ENCODE measurements around the gene ARAP1.

Gene ARAP1

GRCh38 chr11:72641522-72642042 is 110.6 kb downstream of the ARAP1 start:
- no peak for DNase-seq (ENCODE audit: insufficient read length, low spot score)
- TF ChIP-seq POLR2A (IDR thresholded peaks at IDR 0.05; ENCODE audit: low read depth, low read length) (no peak), POLR2AphosphoS5 (IDR thresholded peaks at IDR 0.05; ENCODE audit: low read depth, low read length) (no peak), POU2F2 (IDR thresholded peaks at IDR 0.05; ENCODE audit: low read depth, low read length) (no peak), TAF1 (IDR thresholded peaks at IDR 0.05; ENCODE audit: low read depth, low read length) (no peak), PAX5 (IDR thresholded peaks at IDR 0.05; ENCODE audit: insufficient read depth, low read length, severe bottlenecking) (no peak), SPI1 (IDR thresholded peaks at IDR 0.05; ENCODE audit: low read depth, low read length) (no peak)
- no peak for FAIRE-seq

DNA sequence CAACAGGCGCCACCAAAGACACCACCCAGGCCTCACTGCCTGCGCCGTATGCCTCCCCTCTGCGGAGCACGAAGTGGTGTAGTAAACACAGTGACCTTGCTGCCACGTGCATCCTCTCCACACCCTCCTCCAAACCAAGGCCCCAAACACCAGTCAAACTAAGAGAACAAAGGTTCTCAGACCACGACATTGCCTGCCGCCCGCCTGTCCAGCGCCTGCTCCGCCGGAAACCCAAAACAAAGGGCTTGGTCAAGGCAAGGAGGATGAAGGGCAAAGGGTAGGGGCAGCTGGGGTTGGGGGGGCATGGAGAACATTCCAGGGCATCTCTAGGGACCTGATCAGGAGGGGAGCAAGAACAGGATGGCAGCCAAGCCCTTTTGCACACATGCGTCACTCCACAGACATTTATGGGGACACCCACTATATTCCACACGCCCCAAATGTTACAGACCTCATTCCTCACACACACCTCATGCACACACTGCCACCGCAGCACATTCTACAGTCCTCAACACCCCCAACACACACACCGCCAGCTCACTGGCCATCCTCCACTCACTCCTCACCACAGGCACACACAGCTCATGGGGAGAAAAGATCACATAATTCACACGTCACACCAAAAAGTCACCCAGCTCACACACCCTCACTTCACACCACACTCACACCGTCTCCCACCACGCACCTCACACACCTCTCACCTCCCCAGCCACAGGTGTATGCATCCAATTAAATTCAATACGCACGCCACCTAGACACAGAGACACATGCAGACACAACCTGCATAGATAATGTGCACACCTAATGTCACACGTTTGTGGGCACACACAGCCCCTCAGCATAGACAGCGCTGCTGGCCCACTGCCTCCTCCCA is 112.5 kb downstream of the ARAP1 start:
- DNase-seq (ENCODE audit: insufficient read length, low spot score) (no peak), FAIRE-seq (no peak)
- TF ChIP-seq PAX5 (IDR thresholded peaks at IDR 0.05; ENCODE audit: insufficient read depth, low read length, severe bottlenecking) (no peak), POLR2A (IDR thresholded peaks at IDR 0.05; ENCODE audit: low read depth, low read length) (no peak), SPI1 (IDR thresholded peaks at IDR 0.05; ENCODE audit: low read depth, low read length) (no peak), POU2F2 (IDR thresholded peaks at IDR 0.05; ENCODE audit: low read depth, low read length) (no peak), POLR2AphosphoS5 (IDR thresholded peaks at IDR 0.05; ENCODE audit: low read depth, low read length) (no peak), TAF1 (IDR thresholded peaks at IDR 0.05; ENCODE audit: low read depth, low read length) (no peak)

- TF ChIP-seq POLR2A (IDR thresholded peaks at IDR 0.05; ENCODE audit: low read depth, low read length) (no peak), POLR2AphosphoS5 (IDR thresholded peaks at IDR 0.05; ENCODE audit: low read depth, low read length) (no peak), POU2F2 (IDR thresholded peaks at IDR 0.05; ENCODE audit: low read depth, low read length) (no peak), PAX5 (IDR thresholded peaks at IDR 0.05; ENCODE audit: insufficient read depth, low read length, severe bottlenecking) (no peak), SPI1 (IDR thresholded peaks at IDR 0.05; ENCODE audit: low read depth, low read length) (no peak), TAF1 (IDR thresholded peaks at IDR 0.05; ENCODE audit: low read depth, low read length) (no peak)
- DNase-seq (ENCODE audit: insufficient read length, low spot score) = no peak
- FAIRE-seq = no peak
Measured at GRCh38 chr11:72637926-72638325, 114.3 kb downstream of the ARAP1 start.

- TF ChIP-seq TAF1 (IDR thresholded peaks at IDR 0.05; ENCODE audit: low read depth, low read length) (no peak), PAX5 (IDR thresholded peaks at IDR 0.05; ENCODE audit: insufficient read depth, low read length, severe bottlenecking) (no peak), POLR2AphosphoS5 (IDR thresholded peaks at IDR 0.05; ENCODE audit: low read depth, low read length) (no peak), POLR2A (IDR thresholded peaks at IDR 0.05; ENCODE audit: low read depth, low read length) (no peak), SPI1 (IDR thresholded peaks at IDR 0.05; ENCODE audit: low read depth, low read length) (no peak), POU2F2 (IDR thresholded peaks at IDR 0.05; ENCODE audit: low read depth, low read length) (no peak)
- FAIRE-seq (no peak), DNase-seq (ENCODE audit: insufficient read length, low spot score) (no peak)
Measured at GRCh38 chr11:72637198-72637597, 115.0 kb downstream of the ARAP1 start.

DNA sequence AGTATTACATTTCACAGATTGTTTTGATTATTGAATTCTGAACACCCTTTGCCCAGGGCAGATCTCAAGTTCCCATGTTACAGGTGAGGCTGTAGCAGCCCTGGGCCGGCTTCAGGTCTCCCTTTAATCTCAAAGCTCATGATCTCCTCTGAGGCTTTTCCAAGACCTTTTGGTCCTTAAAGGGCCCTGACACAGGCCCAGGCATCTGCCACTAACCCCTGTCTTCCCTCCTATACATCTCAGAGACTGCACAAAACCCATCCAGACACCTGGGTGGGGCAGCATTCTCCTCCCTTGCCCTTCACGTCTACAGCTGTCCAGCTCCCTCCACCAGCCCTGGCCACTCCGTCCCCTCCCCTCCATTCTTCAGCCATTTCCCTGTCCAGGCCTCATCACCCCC is 115.8 kb downstream of the ARAP1 start:
- DNase-seq (ENCODE audit: insufficient read length, low spot score) = no peak
- no peak for FAIRE-seq

DNA sequence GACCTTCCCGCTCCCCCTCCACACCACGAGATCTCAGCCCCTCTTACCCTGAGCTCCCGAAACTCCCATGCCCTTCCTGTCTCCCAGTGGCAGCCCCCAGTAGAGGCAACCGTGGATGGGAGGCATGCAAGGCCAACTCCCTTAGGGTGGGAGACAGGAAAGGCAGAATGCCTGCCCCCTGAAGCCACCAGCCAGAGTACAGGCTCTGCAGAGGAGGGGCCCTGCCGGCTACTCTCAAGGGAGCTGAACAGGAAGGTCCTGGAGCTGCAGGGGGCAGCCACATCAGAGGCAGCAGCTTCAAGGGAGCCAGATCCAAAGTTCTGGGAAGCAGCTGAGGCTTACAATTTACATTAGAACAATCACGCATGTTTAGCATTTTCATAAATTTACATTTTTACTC is 116.3 kb downstream of the ARAP1 start:
- DNase-seq (ENCODE audit: insufficient read length, low spot score) = no peak
- no peak for FAIRE-seq
- TF ChIP-seq TAF1 (IDR thresholded peaks at IDR 0.05; ENCODE audit: low read depth, low read length) = no peak
- TF ChIP-seq POLR2AphosphoS5 (IDR thresholded peaks at IDR 0.05; ENCODE audit: low read depth, low read length) = no peak
- no peak for TF ChIP-seq PAX5 (IDR thresholded peaks at IDR 0.05; ENCODE audit: insufficient read depth, low read length, severe bottlenecking)
- no peak for TF ChIP-seq POU2F2 (IDR thresholded peaks at IDR 0.05; ENCODE audit: low read depth, low read length)
- TF ChIP-seq SPI1 (IDR thresholded peaks at IDR 0.05; ENCODE audit: low read depth, low read length) = no peak
- no peak for TF ChIP-seq POLR2A (IDR thresholded peaks at IDR 0.05; ENCODE audit: low read depth, low read length)

More for the DNA sequence above, 115.8 kb downstream of the ARAP1 start:
- TF ChIP-seq SPI1 (IDR thresholded peaks at IDR 0.05; ENCODE audit: low read depth, low read length) (no peak), PAX5 (IDR thresholded peaks at IDR 0.05; ENCODE audit: insufficient read depth, low read length, severe bottlenecking) (no peak), POLR2A (IDR thresholded peaks at IDR 0.05; ENCODE audit: low read depth, low read length) (no peak), POLR2AphosphoS5 (IDR thresholded peaks at IDR 0.05; ENCODE audit: low read depth, low read length) (no peak), TAF1 (IDR thresholded peaks at IDR 0.05; ENCODE audit: low read depth, low read length) (no peak), POU2F2 (IDR thresholded peaks at IDR 0.05; ENCODE audit: low read depth, low read length) (no peak)

GRCh38 chr11:72635309-72635915 is 116.8 kb downstream of the ARAP1 start:
- FAIRE-seq (no peak), DNase-seq (ENCODE audit: insufficient read length, low spot score) (no peak)
- TF ChIP-seq POU2F2 (IDR thresholded peaks at IDR 0.05; ENCODE audit: low read depth, low read length) (no peak), POLR2AphosphoS5 (IDR thresholded peaks at IDR 0.05; ENCODE audit: low read depth, low read length) (no peak), POLR2A (IDR thresholded peaks at IDR 0.05; ENCODE audit: low read depth, low read length) (no peak), PAX5 (IDR thresholded peaks at IDR 0.05; ENCODE audit: insufficient read depth, low read length, severe bottlenecking) (no peak), SPI1 (IDR thresholded peaks at IDR 0.05; ENCODE audit: low read depth, low read length) (no peak), TAF1 (IDR thresholded peaks at IDR 0.05; ENCODE audit: low read depth, low read length) (no peak)
